Measurements from ENCODE around the gene DLGAP1. TPM values are rescaled to one million over a fixed set of nuclear protein-coding genes. Genes with fewer than 3 reads are reported as not detected.
A peak's percentile ranks its signal among the peaks of the same experiment; 100 is the strongest.

DLGAP1 gene
- total and polyA plus RNA-seq, 2 donors: 0.24 to 0.41 TPM

GRCh38 chr18:3782901-3783300 lies 672.2 kb downstream of the DLGAP1 start:
- 100% methylated on average over 1 of the region's 1 CpG for WGBS
- Histone ChIP-seq H3K36me3 (ENCODE audit: control insufficient read depth in 2 of 2, insufficient read depth in 2 of 2, low read length in 1 of 2) (no peaks in the 10 kb centered on the region), H3K27ac (ENCODE audit: low read depth in 1 of 2, low read length in 1 of 2) (no peak overlapping the region), H3K4me1 (ENCODE audit: control insufficient read depth in 2 of 2, insufficient read depth in 2 of 2, low read length in 2 of 2) (no peaks in the 10 kb centered on the region), H3K4me3 (ENCODE audit: low read length in 2 of 2) (no peak overlapping the region), H3K9me3 (ENCODE audit: control insufficient read depth in 2 of 2, insufficient read depth in 1 of 2, low read length in 1 of 2) (no peaks in the 10 kb centered on the region), H3K27me3 (ENCODE audit: control insufficient read depth in 2 of 2, insufficient read depth in 1 of 2, low read length in 1 of 2) (no peaks in the 10 kb centered on the region)
- DNase-seq (ENCODE audit: low read depth in 6 of 9, low spot score in 9 of 9): no peak

GRCh38 chr18:3777719-3778118 lies 677.4 kb downstream of the DLGAP1 start:
- H3K27ac ChIP-seq (ENCODE audit: low read depth in 1 of 2, low read length in 1 of 2): no peak overlapping the region
- no peak overlapping the region for H3K4me3 ChIP-seq (ENCODE audit: low read length in 2 of 2)
- H3K9me3 ChIP-seq (ENCODE audit: control insufficient read depth in 2 of 2, insufficient read depth in 1 of 2, low read length in 1 of 2): no peaks in the 10 kb centered on the region
- no peaks in the 10 kb centered on the region for H3K27me3 ChIP-seq (ENCODE audit: control insufficient read depth in 2 of 2, insufficient read depth in 1 of 2, low read length in 1 of 2)
- no peak for DNase-seq (ENCODE audit: low read depth in 6 of 9, low spot score in 9 of 9)
- H3K4me1 ChIP-seq (ENCODE audit: control insufficient read depth in 2 of 2, insufficient read depth in 2 of 2, low read length in 2 of 2): no peaks in the 10 kb centered on the region
- WGBS: 65% methylated on average over 1 of the region's 1 CpG
- H3K36me3 ChIP-seq (ENCODE audit: control insufficient read depth in 2 of 2, insufficient read depth in 2 of 2, low read length in 1 of 2): no peaks in the 10 kb centered on the region

- WGBS: 89% methylated on average over 5 of the region's 5 CpGs
- no peaks in the 10 kb centered on the region for H3K36me3 ChIP-seq (ENCODE audit: control insufficient read depth in 2 of 2, insufficient read depth in 2 of 2, low read length in 1 of 2)
- no peaks in the 10 kb centered on the region for H3K27me3 ChIP-seq (ENCODE audit: control insufficient read depth in 2 of 2, insufficient read depth in 1 of 2, low read length in 1 of 2)
- no peak for DNase-seq (ENCODE audit: low read depth in 6 of 9, low spot score in 9 of 9)
- no peak overlapping the region for H3K4me3 ChIP-seq (ENCODE audit: low read length in 2 of 2)
- no peaks in the 10 kb centered on the region for H3K9me3 ChIP-seq (ENCODE audit: control insufficient read depth in 2 of 2, insufficient read depth in 1 of 2, low read length in 1 of 2)
- no peaks in the 10 kb centered on the region for H3K4me1 ChIP-seq (ENCODE audit: control insufficient read depth in 2 of 2, insufficient read depth in 2 of 2, low read length in 2 of 2)
- no peak overlapping the region for H3K27ac ChIP-seq (ENCODE audit: low read depth in 1 of 2, low read length in 1 of 2)
Observed at GRCh38 chr18:3777122-3777521, 678.0 kb downstream of the DLGAP1 start.

GRCh38 chr18:3775996-3776395 lies 679.1 kb downstream of the DLGAP1 start:
- H3K27me3 ChIP-seq (ENCODE audit: control insufficient read depth in 2 of 2, insufficient read depth in 1 of 2, low read length in 1 of 2): peaks cover 0 to 3% of the 10 kb centered on the region in 2 donors
- no peak for DNase-seq (ENCODE audit: low read depth in 6 of 9, low spot score in 9 of 9)
- no peaks in the 10 kb centered on the region for H3K36me3 ChIP-seq (ENCODE audit: control insufficient read depth in 2 of 2, insufficient read depth in 2 of 2, low read length in 1 of 2)
- 97% methylated on average over 5 of the region's 5 CpGs for WGBS
- no peak overlapping the region for H3K27ac ChIP-seq (ENCODE audit: low read depth in 1 of 2, low read length in 1 of 2)
- peaks cover 0 to 8% of the 10 kb centered on the region in 2 donors for H3K4me1 ChIP-seq (ENCODE audit: control insufficient read depth in 2 of 2, insufficient read depth in 2 of 2, low read length in 2 of 2)
- no peaks in the 10 kb centered on the region for H3K9me3 ChIP-seq (ENCODE audit: control insufficient read depth in 2 of 2, insufficient read depth in 1 of 2, low read length in 1 of 2)
- no peak overlapping the region for H3K4me3 ChIP-seq (ENCODE audit: low read length in 2 of 2)

- no peak for DNase-seq (ENCODE audit: low read depth in 6 of 9, low spot score in 9 of 9)
- H3K4me1 ChIP-seq (ENCODE audit: control insufficient read depth in 2 of 2, insufficient read depth in 2 of 2, low read length in 2 of 2): peaks cover 0 to 10% of the 10 kb centered on the region in 2 donors
- no peak overlapping the region for H3K4me3 ChIP-seq (ENCODE audit: low read length in 2 of 2)
- no peaks in the 10 kb centered on the region for H3K9me3 ChIP-seq (ENCODE audit: control insufficient read depth in 2 of 2, insufficient read depth in 1 of 2, low read length in 1 of 2)
- H3K27ac ChIP-seq (ENCODE audit: low read depth in 1 of 2, low read length in 1 of 2): no peak overlapping the region
- 96% methylated on average over 1 of the region's 1 CpG for WGBS
- H3K36me3 ChIP-seq (ENCODE audit: control insufficient read depth in 2 of 2, insufficient read depth in 2 of 2, low read length in 1 of 2): no peaks in the 10 kb centered on the region
- H3K27me3 ChIP-seq (ENCODE audit: control insufficient read depth in 2 of 2, insufficient read depth in 1 of 2, low read length in 1 of 2): peaks cover 0 to 3% of the 10 kb centered on the region in 2 donors
Observed at GRCh38 chr18:3773303-3773702, 681.8 kb downstream of the DLGAP1 start.

- Histone ChIP-seq H3K27me3 (ENCODE audit: control insufficient read depth in 2 of 2, insufficient read depth in 1 of 2, low read length in 1 of 2) (peaks cover 0 to 3% of the 10 kb centered on the region in 2 donors), H3K9me3 (ENCODE audit: control insufficient read depth in 2 of 2, insufficient read depth in 1 of 2, low read length in 1 of 2) (no peaks in the 10 kb centered on the region), H3K4me1 (ENCODE audit: control insufficient read depth in 2 of 2, insufficient read depth in 2 of 2, low read length in 2 of 2) (peaks cover 0 to 10% of the 10 kb centered on the region in 2 donors), H3K36me3 (ENCODE audit: control insufficient read depth in 2 of 2, insufficient read depth in 2 of 2, low read length in 1 of 2) (no peaks in the 10 kb centered on the region), H3K4me3 (ENCODE audit: low read length in 2 of 2) (peak overlapping the region; percentile 8 to 17), H3K27ac (ENCODE audit: low read depth in 1 of 2, low read length in 1 of 2) (no peak overlapping the region)
- DNase-seq (ENCODE audit: low read depth in 6 of 9, low spot score in 9 of 9): peak; percentile 41 to 86 (median 66)
- WGBS: 4% methylated on average over 40 of the region's 40 CpGs
Observed at GRCh38 chr18:3771121-3771971, 683.8 kb downstream of the DLGAP1 start.

- no peaks in the 10 kb centered on the region for H3K36me3 ChIP-seq (ENCODE audit: control insufficient read depth in 2 of 2, insufficient read depth in 2 of 2, low read length in 1 of 2)
- no peaks in the 10 kb centered on the region for H3K27me3 ChIP-seq (ENCODE audit: control insufficient read depth in 2 of 2, insufficient read depth in 1 of 2, low read length in 1 of 2)
- H3K4me1 ChIP-seq (ENCODE audit: control insufficient read depth in 2 of 2, insufficient read depth in 2 of 2, low read length in 2 of 2): no peaks in the 10 kb centered on the region
- WGBS: 90% methylated on average over 4 of the region's 4 CpGs
- no peaks in the 10 kb centered on the region for H3K9me3 ChIP-seq (ENCODE audit: control insufficient read depth in 2 of 2, insufficient read depth in 1 of 2, low read length in 1 of 2)
- DNase-seq (ENCODE audit: low read depth in 6 of 9, low spot score in 9 of 9): no peak
- no peak overlapping the region for H3K27ac ChIP-seq (ENCODE audit: low read depth in 1 of 2, low read length in 1 of 2)
- no peak overlapping the region for H3K4me3 ChIP-seq (ENCODE audit: low read length in 2 of 2)
Observed at GRCh38 chr18:3761266-3761665, 693.8 kb downstream of the DLGAP1 start.

GRCh38 chr18:3760741-3761140 lies 694.4 kb downstream of the DLGAP1 start:
- Histone ChIP-seq H3K4me3 (ENCODE audit: low read length in 2 of 2) (no peak overlapping the region), H3K27me3 (ENCODE audit: control insufficient read depth in 2 of 2, insufficient read depth in 1 of 2, low read length in 1 of 2) (no peaks in the 10 kb centered on the region), H3K36me3 (ENCODE audit: control insufficient read depth in 2 of 2, insufficient read depth in 2 of 2, low read length in 1 of 2) (no peaks in the 10 kb centered on the region), H3K4me1 (ENCODE audit: control insufficient read depth in 2 of 2, insufficient read depth in 2 of 2, low read length in 2 of 2) (no peaks in the 10 kb centered on the region), H3K27ac (ENCODE audit: low read depth in 1 of 2, low read length in 1 of 2) (no peak overlapping the region), H3K9me3 (ENCODE audit: control insufficient read depth in 2 of 2, insufficient read depth in 1 of 2, low read length in 1 of 2) (no peaks in the 10 kb centered on the region)
- DNase-seq (ENCODE audit: low read depth in 6 of 9, low spot score in 9 of 9): no peak
- 43% methylated on average over 7 of the region's 7 CpGs for WGBS

- DNase-seq (ENCODE audit: low read depth in 6 of 9, low spot score in 9 of 9): no peak
- WGBS: 92% methylated on average over 2 of the region's 2 CpGs
- Histone ChIP-seq H3K36me3 (ENCODE audit: control insufficient read depth in 2 of 2, insufficient read depth in 2 of 2, low read length in 1 of 2) (no peaks in the 10 kb centered on the region), H3K9me3 (ENCODE audit: control insufficient read depth in 2 of 2, insufficient read depth in 1 of 2, low read length in 1 of 2) (no peaks in the 10 kb centered on the region), H3K27me3 (ENCODE audit: control insufficient read depth in 2 of 2, insufficient read depth in 1 of 2, low read length in 1 of 2) (no peaks in the 10 kb centered on the region), H3K4me1 (ENCODE audit: control insufficient read depth in 2 of 2, insufficient read depth in 2 of 2, low read length in 2 of 2) (no peaks in the 10 kb centered on the region), H3K4me3 (ENCODE audit: low read length in 2 of 2) (no peak overlapping the region), H3K27ac (ENCODE audit: low read depth in 1 of 2, low read length in 1 of 2) (no peak overlapping the region)
Observed at GRCh38 chr18:3759099-3759498, 696.0 kb downstream of the DLGAP1 start.

Measured in thymus (tissue), 11 donors.